Common myeloid progenitor, CD34-positive (primary cell): Measurements from ENCODE around the gene PLCB4.

ENCODE experiments used
- CTCF ChIA-PET: fragments of 350-600 bp; sonication (Branson Sonifier 250); formaldehyde crosslinking; loops from one replicate; lab custom pipeline; 2021; ENCODE audit warnings: antibody characterized with exemption; lab: Charles Lee
- POLR2A ChIA-PET: fragments of 350-600 bp; sonication (Branson Sonifier 250); formaldehyde crosslinking; loops from one replicate; lab custom pipeline; 2021; ENCODE audit warnings: antibody characterized with exemption; lab: Charles Lee
- DNase-seq, 3 donors: peaks; one replicate each; pipeline versions ENCODE4 v3.0.0 to v3.0.0-alpha.2; 2013
- H3K27ac ChIP-seq, 2 experiments: 1 replicate in 1 of 2; 2 replicates in 1 of 2; pipeline ENCODE4 v1.7.0; 2013; ENCODE audit warnings: inconsistent platforms in 2 of 2, low read length in 2 of 2, mild to moderate bottlenecking in 2 of 2, low read depth in 1 of 2, moderate library complexity in 1 of 2; ENCODE audit not compliant: severe bottlenecking in 2 of 2, insufficient read depth in 1 of 2, poor library complexity in 1 of 2
- H3K27me3 ChIP-seq, 5 experiments: replicated peaks in 2 of 5; 1 replicate in 3 of 5; 2 replicates in 2 of 5; pipeline versions ENCODE4 v1.6.1 to v1.7.0; 2013; ENCODE audit warnings: low read length in 4 of 5, mild to moderate bottlenecking in 2 of 5, moderate library complexity in 2 of 5, inconsistent platforms in 1 of 5; ENCODE audit not compliant: insufficient read depth in 5 of 5, control insufficient read depth in 4 of 5
- H3K36me3 ChIP-seq, 4 experiments: 1 replicate in 2 of 4; 2 replicates in 2 of 4; pipeline versions ENCODE4 v1.6.1 to v1.7.0; 2013; ENCODE audit warnings: low read length in 3 of 4, control low read depth in 1 of 4, mild to moderate bottlenecking in 1 of 4; ENCODE audit not compliant: control insufficient read depth in 4 of 4, insufficient read depth in 4 of 4
- H3K4me1 ChIP-seq, 4 experiments: 1 replicate in 3 of 4; 2 replicates in 1 of 4; pipeline versions ENCODE4 v1.6.1 to v1.7.1; 2013; ENCODE audit warnings: low read length in 3 of 4, mild to moderate bottlenecking in 3 of 4, control low read depth in 1 of 4, inconsistent platforms in 1 of 4, moderate library complexity in 1 of 4; ENCODE audit not compliant: control insufficient read depth in 4 of 4, insufficient read depth in 4 of 4; ENCODE audit errors: control extremely low read depth in 1 of 4
- H3K4me3 ChIP-seq, 7 experiments: 1 replicate in 4 of 7; 2 replicates in 3 of 7; pipeline versions ENCODE4 v1.5.1 to v1.7.0; 2013; ENCODE audit warnings: mild to moderate bottlenecking in 7 of 7, low read length in 6 of 7, moderate library complexity in 6 of 7, inconsistent platforms in 2 of 7, low read depth in 2 of 7, control low read depth in 1 of 7; ENCODE audit not compliant: insufficient read depth in 4 of 7, control insufficient read depth in 1 of 7; ENCODE audit errors: extremely low read depth in 1 of 7
- H3K9me3 ChIP-seq, 5 experiments: 1 replicate in 4 of 5; 2 replicates in 1 of 5; pipeline versions ENCODE4 v1.6.1 to v1.7.1; 2013; ENCODE audit warnings: low read length in 4 of 5, mild to moderate bottlenecking in 2 of 5, inconsistent platforms in 1 of 5, low read depth in 1 of 5, moderate library complexity in 1 of 5; ENCODE audit not compliant: control insufficient read depth in 4 of 5, insufficient read depth in 2 of 5; ENCODE audit errors: control extremely low read depth in 1 of 5
- WGBS: methylation state at CpG from one replicate; pipeline ENCODE4 v1.1.5; 2013; ENCODE audit not compliant: insufficient coverage; 5-methylcytosine and 5-hydroxymethylcytosine counted together

PLCB4 gene

DNA sequence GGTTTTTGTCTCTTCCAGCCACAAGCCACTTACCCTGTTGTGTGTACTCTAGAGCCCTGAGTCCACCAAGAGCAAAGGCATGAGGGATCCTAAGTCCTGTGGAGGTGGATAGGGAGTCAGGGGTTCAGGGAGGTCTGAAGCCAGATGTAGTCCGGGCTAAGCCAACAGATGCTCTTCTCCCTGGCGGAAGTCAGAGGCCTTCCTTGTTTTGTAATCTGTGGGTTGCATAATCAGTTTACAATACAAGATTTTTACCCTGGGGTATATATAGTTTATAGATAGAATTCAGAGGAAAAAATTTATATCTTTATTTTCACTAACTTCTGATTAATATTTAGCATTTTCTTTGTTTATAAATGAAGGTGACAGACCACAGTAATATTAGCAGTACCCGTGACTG, 454.7 kb downstream of the PLCB4 start:
- WGBS: no CpG with 5 or more reads among the region's 3 CpGs
- no peak overlapping the region for H3K4me3 ChIP-seq
- H3K9me3 ChIP-seq: no peaks in the 10 kb centered on the region
- H3K36me3 ChIP-seq: no peaks in the 10 kb centered on the region
- no peak for DNase-seq
- H3K27ac ChIP-seq: no peak overlapping the region
- H3K27me3 ChIP-seq: peaks cover 9 to 43% (median 18%) of the 10 kb centered on the region in 5 experiments
- CTCF ChIA-PET: interaction anchor here (0.5 kb wide), 1 partner anchor 10 kb away, joined by 3 read pairs; no protein-coding TSS in a partner anchor
- no peaks in the 10 kb centered on the region for H3K4me1 ChIP-seq
- POLR2A ChIA-PET: no interaction called here
